ENCODE measurements around the gene ZNF516. TPM values are rescaled to one million over a fixed set of nuclear protein-coding genes. Genes with fewer than 3 reads are reported as not detected.

Gene ZNF516
- polyA plus RNA-seq, 2 of the 4 experiments (the other 2 are of a cell fraction): 3.9 to 4.9 TPM

DNA sequence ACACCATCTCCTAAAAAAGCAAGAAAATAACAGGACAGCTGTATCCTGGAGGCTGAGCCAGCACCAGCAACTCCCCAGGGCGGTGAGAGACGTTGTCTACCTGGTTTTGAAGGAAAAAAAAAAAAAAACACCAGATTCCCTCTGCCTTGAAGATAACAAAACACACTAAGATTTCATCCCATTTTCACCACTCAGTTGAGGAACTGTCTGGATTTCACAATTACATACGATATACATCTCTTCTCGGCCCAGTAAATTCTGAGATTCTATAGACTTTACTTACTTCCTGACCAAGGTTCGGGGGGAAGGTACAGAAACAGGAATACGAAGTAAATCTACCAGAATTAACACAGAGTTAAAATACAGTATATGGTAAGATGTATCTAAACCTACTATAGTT lies 8.5 kb downstream of the ZNF516 start:
- Histone ChIP-seq H3K27ac (no peak overlapping the region), H3K4me1 (peaks cover 16% of the 10 kb centered on the region), H3K9me3 (no peaks in the 10 kb centered on the region), H3K4me3 (no peak overlapping the region), H3K4me2 (no peak overlapping the region)
- ChIA-PET POLR2A (no interaction called here), CTCF (no interaction called here)
- DNase-seq (ENCODE audit: low read depth in 1 of 2, low spot score in 1 of 2) (no peak), FAIRE-seq (no peak), ATAC-seq (no peak)
- TF ChIP-seq MAFK (IDR thresholded peaks at IDR 0.05; ENCODE audit: partially characterized antibody): no peak
- no peak for TF ChIP-seq MYC (IDR thresholded peaks at IDR 0.05; ENCODE audit: borderline replicate concordance, low read length)
- TF ChIP-seq CHD2 (IDR thresholded peaks at IDR 0.05; ENCODE audit: low read length, partially characterized antibody): no peak
- TF ChIP-seq TP53 (CRISPR knock-in tag; IDR thresholded peaks at IDR 0.05): no peak
- TF ChIP-seq HDAC2 (IDR thresholded peaks at IDR 0.05): no peak
- no peak for TF ChIP-seq FOSL2 (IDR thresholded peaks at IDR 0.05)
- no peak for TF ChIP-seq FOSL2 (CRISPR knock-in tag; IDR thresholded peaks at IDR 0.05)
- TF ChIP-seq ZFP36 (IDR thresholded peaks at IDR 0.05; ENCODE audit: borderline replicate concordance, partially characterized antibody): no peak
- no peak for TF ChIP-seq HEYL (CRISPR knock-in tag; IDR thresholded peaks at IDR 0.05)
- TF ChIP-seq KDM1A (IDR thresholded peaks at IDR 0.05; ENCODE audit: low read depth): no peak
- no peak for TF ChIP-seq RNF2 (IDR thresholded peaks at IDR 0.05; ENCODE audit: borderline replicate concordance, low read depth)
- no peak for TF ChIP-seq ESRRA (IDR thresholded peaks at IDR 0.05; ENCODE audit: borderline replicate concordance, low read length)
- TF ChIP-seq CBX8 (IDR thresholded peaks at IDR 0.05): no peak
- no peak for TF ChIP-seq EHMT2 (IDR thresholded peaks at IDR 0.05; ENCODE audit: low read depth)
- no peak for TF ChIP-seq SREBF2 (IDR thresholded peaks at IDR 0.05)
- TF ChIP-seq RAD21 (conservative IDR thresholded peaks at IDR 0.05 in 1 of 2, IDR thresholded peaks at IDR 0.05 in 1 of 2): no peak
- no peak for TF ChIP-seq FOXS1 (CRISPR knock-in tag; IDR thresholded peaks at IDR 0.05)
- TF ChIP-seq ZC3H11A (IDR thresholded peaks at IDR 0.05): no peak
- TF ChIP-seq, protein P1, sequence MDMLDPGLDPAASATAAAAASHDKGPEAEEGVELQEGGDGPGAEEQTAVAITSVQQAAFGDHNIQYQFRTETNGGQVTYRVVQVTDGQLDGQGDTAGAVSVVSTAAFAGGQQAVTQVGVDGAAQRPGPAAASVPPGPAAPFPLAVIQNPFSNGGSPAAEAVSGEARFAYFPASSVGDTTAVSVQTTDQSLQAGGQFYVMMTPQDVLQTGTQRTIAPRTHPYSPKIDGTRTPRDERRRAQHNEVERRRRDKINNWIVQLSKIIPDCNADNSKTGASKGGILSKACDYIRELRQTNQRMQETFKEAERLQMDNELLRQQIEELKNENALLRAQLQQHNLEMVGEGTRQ (IDR thresholded peaks at IDR 0.05): no peak
- TF ChIP-seq PHF8 (IDR thresholded peaks at IDR 0.05; ENCODE audit: borderline replicate concordance, low read depth): no peak
- no peak for TF ChIP-seq HOXA7 (CRISPR knock-in tag; IDR thresholded peaks at IDR 0.05)
- 85% methylated on average over 6 of the region's 6 CpGs for WGBS (ENCODE audit: missing lambda C conversion rate)

DNA sequence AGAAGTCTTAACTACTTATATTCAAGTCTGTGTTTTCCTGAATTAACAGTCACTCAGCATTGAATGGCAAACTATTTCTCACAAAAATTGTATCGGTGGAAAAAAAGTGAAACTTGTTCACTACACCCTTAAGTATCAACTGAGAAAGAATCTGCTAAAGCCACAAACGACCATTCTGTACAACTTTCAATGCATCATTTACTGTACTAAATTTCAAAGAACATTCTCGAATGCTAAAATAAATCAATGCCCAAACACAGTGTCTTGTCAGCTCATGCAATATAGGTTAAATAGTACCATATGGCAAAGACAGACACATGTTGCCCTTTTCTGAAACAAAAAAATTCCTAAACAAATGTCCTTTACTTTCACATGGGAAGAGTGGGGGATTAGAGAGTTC lies 9.0 kb downstream of the ZNF516 start:
- FAIRE-seq: no peak
- Histone ChIP-seq H3K4me3 (no peak overlapping the region), H3K9me3 (no peaks in the 10 kb centered on the region), H3K27ac (no peak overlapping the region), H3K4me2 (no peak overlapping the region), H3K4me1 (peaks cover 16% of the 10 kb centered on the region)
- DNase-seq (ENCODE audit: low read depth in 1 of 2, low spot score in 1 of 2): no peak
- ATAC-seq: no peak
- ChIA-PET CTCF (no interaction called here), POLR2A (no interaction called here)
- TF ChIP-seq, protein P1 (IDR thresholded peaks at IDR 0.05): no peak
- TF ChIP-seq MAFK (IDR thresholded peaks at IDR 0.05; ENCODE audit: partially characterized antibody): no peak
- TF ChIP-seq KDM1A (IDR thresholded peaks at IDR 0.05; ENCODE audit: low read depth): no peak
- no peak for TF ChIP-seq RFX5 (IDR thresholded peaks at IDR 0.05)
- no peak for TF ChIP-seq RCOR1 (IDR thresholded peaks at IDR 0.05; ENCODE audit: low read depth, low read length)
- no peak for TF ChIP-seq FOXS1 (CRISPR knock-in tag; IDR thresholded peaks at IDR 0.05)
- no peak for TF ChIP-seq HOXB13 (CRISPR knock-in tag; IDR thresholded peaks at IDR 0.05; ENCODE audit: low read depth)
- TF ChIP-seq NFE2L2 (conservative IDR thresholded peaks at IDR 0.05; ENCODE audit: low read length): no peak
- TF ChIP-seq, protein P2, sequence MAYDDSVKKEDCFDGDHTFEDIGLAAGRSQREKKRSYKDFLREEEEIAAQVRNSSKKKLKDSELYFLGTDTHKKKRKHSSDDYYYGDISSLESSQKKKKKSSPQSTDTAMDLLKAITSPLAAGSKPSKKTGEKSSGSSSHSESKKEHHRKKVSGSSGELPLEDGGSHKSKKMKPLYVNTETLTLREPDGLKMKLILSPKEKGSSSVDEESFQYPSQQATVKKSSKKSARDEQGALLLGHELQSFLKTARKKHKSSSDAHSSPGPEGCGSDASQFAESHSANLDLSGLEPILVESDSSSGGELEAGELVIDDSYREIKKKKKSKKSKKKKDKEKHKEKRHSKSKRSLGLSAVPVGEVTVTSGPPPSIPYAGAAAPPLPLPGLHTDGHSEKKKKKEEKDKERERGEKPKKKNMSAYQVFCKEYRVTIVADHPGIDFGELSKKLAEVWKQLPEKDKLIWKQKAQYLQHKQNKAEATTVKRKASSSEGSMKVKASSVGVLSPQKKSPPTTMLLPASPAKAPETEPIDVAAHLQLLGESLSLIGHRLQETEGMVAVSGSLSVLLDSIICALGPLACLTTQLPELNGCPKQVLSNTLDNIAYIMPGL (CRISPR knock-in tag; IDR thresholded peaks at IDR 0.05; ENCODE audit: borderline replicate concordance): no peak
- TF ChIP-seq CBX2 (IDR thresholded peaks at IDR 0.05; ENCODE audit: borderline replicate concordance, low read depth): no peak
- TF ChIP-seq RARB (CRISPR knock-in tag; IDR thresholded peaks at IDR 0.05): no peak
- no peak for TF ChIP-seq ESRRA (IDR thresholded peaks at IDR 0.05; ENCODE audit: borderline replicate concordance, low read length)
- no peak for TF ChIP-seq EHF (CRISPR knock-in tag; IDR thresholded peaks at IDR 0.05)
- TF ChIP-seq, protein P3, sequence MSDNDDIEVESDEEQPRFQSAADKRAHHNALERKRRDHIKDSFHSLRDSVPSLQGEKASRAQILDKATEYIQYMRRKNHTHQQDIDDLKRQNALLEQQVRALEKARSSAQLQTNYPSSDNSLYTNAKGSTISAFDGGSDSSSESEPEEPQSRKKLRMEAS (IDR thresholded peaks at IDR 0.05): no peak
- WGBS (ENCODE audit: missing lambda C conversion rate): 71% methylated on average over 3 of the region's 3 CpGs

Measured in A549 (cell line).